Kidney epithelial cell (primary cell): ENCODE results near the gene PBX1. TPM values are rescaled to one million over a fixed set of nuclear protein-coding genes. Genes with fewer than 3 reads are reported as not detected.

Experiments
- DNase-seq: peaks from one replicate; pipeline ENCODE4 v3.0.0-alpha.2; 2010; ENCODE audit warnings: low read depth
- H3K27me3 ChIP-seq: 2 replicates; pipeline ENCODE4 v1.6.0; 2011; ENCODE audit warnings: low read length; ENCODE audit not compliant: control insufficient read depth, insufficient read depth
- H3K36me3 ChIP-seq: 2 replicates; pipeline ENCODE4 v1.5.1; 2011; ENCODE audit warnings: low read length; ENCODE audit not compliant: control insufficient read depth, insufficient read depth
- H3K4me3 ChIP-seq: 2 replicates; pipeline ENCODE4 v1.5.1; 2011; ENCODE audit warnings: low read depth, mild to moderate bottlenecking, control low read depth, low read length
- CTCF ChIP-seq: IDR thresholded peaks from 2 replicates; pipeline ENCODE4 v1.5.1; 2011; ENCODE audit warnings: mild to moderate bottlenecking, moderate library complexity, low read length, control low read depth, inconsistent platforms; ENCODE audit not compliant: insufficient read depth, poor library complexity, severe bottlenecking
- total RNA-seq: library from RNA; depleted of rRNA; stranded (reverse); fragments of >200 nt; gene quantifications from 2 replicates; pipeline ENCODE4 v1.2.3, GENCODE V29; 2015

Gene PBX1
- total RNA-seq, 1 donor from 2014 or later: 5.7 TPM

GRCh38 chr1:164644774-164645644 is 86.0 kb downstream of the PBX1 start:
- Histone ChIP-seq H3K4me3 (no peak overlapping the region), H3K36me3 (no peaks in the 10 kb centered on the region), H3K27me3 (no peaks in the 10 kb centered on the region)
- TF ChIP-seq CTCF: no peak
- DNase-seq: no peak

DNA sequence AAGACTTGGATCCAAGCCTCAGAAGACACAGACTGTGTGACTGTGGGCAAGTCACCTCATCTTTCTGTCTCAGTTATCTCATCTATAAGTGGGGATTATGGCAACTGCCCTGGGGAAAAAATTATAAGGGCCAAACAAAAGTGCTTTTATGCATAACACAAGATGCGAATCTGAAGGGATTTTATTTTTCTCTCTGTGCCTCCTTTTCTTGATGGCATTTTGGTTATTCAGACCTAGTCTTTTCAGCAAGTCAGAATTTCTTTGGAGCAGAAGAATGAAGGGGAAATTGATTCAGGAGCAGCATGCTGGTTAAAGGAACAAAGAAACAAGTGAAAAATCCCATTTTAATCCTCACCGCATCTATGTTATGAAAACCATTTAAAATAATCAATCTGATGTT is 86.9 kb downstream of the PBX1 start:
- DNase-seq: no peak
- no peak for TF ChIP-seq CTCF
- no peak overlapping the region for H3K4me3 ChIP-seq
- H3K36me3 ChIP-seq: no peaks in the 10 kb centered on the region
- H3K27me3 ChIP-seq: no peaks in the 10 kb centered on the region

DNA sequence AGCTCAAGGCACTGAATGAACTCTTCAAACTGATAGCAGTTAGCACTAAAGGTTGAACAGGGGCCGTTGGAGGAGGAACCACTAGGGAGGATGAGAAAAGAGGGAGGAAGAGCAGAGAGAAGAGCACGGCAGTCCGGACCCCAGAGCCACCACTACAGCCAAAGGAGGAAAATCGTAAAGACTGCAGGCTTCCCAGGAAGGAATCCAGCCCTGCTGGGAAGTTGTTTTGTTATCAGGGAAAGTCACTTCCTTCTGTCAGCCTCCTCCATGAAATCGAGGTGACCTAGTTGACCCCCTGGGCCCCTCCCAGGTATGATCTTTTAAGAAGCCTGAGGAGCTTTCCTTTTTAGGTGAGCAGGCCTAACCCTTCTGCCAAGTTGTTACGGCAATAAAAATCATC is 88.2 kb downstream of the PBX1 start:
- TF ChIP-seq CTCF: no peak
- DNase-seq: no peak
- Histone ChIP-seq H3K27me3 (no peaks in the 10 kb centered on the region), H3K36me3 (no peaks in the 10 kb centered on the region), H3K4me3 (no peak overlapping the region)

GRCh38 chr1:164648636-164649035 is 89.7 kb downstream of the PBX1 start:
- Histone ChIP-seq H3K36me3 (no peaks in the 10 kb centered on the region), H3K4me3 (no peak overlapping the region), H3K27me3 (no peaks in the 10 kb centered on the region)
- no peak for TF ChIP-seq CTCF
- DNase-seq: no peak

GRCh38 chr1:164649146-164649545 is 90.2 kb downstream of the PBX1 start:
- H3K36me3 ChIP-seq: no peaks in the 10 kb centered on the region
- no peak overlapping the region for H3K4me3 ChIP-seq
- TF ChIP-seq CTCF: no peak
- no peaks in the 10 kb centered on the region for H3K27me3 ChIP-seq
- no peak for DNase-seq

GRCh38 chr1:164650531-164650930 is 91.5 kb downstream of the PBX1 start:
- Histone ChIP-seq H3K4me3 (no peak overlapping the region), H3K36me3 (no peaks in the 10 kb centered on the region), H3K27me3 (no peaks in the 10 kb centered on the region)
- TF ChIP-seq CTCF: no peak
- no peak for DNase-seq
